ENCODE data around the gene TMEM38A.

DNA sequence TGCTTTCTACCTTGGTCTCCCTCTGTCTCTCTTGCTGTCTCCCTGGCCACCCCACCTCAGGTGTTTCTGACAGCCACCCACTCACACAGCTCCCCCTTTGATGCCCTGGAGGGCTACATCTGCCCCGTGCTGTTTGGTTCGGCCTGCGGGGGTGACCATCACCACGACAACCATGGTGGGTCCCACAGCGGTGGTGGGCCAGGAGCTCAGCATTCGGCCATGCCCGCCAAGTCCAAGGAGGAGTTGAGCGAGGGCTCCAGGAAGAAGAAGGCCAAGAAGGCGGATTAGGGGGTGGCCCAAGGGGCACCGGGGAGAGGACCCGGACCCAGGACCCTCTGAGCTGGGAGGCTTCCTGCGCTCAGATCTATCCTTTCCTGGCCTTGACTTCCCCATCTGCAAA lies 27.1 kb downstream of the TMEM38A start:
- TF ChIP-seq, protein P1, sequence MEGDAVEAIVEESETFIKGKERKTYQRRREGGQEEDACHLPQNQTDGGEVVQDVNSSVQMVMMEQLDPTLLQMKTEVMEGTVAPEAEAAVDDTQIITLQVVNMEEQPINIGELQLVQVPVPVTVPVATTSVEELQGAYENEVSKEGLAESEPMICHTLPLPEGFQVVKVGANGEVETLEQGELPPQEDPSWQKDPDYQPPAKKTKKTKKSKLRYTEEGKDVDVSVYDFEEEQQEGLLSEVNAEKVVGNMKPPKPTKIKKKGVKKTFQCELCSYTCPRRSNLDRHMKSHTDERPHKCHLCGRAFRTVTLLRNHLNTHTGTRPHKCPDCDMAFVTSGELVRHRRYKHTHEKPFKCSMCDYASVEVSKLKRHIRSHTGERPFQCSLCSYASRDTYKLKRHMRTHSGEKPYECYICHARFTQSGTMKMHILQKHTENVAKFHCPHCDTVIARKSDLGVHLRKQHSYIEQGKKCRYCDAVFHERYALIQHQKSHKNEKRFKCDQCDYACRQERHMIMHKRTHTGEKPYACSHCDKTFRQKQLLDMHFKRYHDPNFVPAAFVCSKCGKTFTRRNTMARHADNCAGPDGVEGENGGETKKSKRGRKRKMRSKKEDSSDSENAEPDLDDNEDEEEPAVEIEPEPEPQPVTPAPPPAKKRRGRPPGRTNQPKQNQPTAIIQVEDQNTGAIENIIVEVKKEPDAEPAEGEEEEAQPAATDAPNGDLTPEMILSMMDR (IDR thresholded peaks at IDR 0.05): no peak
- TF ChIP-seq ZFX (IDR thresholded peaks at IDR 0.05; ENCODE audit: borderline replicate concordance): no peak
